PFSK-1 (cell line): ENCODE measurements around the gene KLF2.

Experiments
- FOXP2 ChIP-seq: optimal IDR thresholded peaks from 2 replicates; pipeline ENCODE3; 2011; ENCODE audit warnings: borderline replicate concordance, control low read depth, inconsistent platforms; ENCODE audit not compliant: insufficient read depth; ENCODE audit errors: extremely low read length, extremely low read depth
- POLR2AphosphoS5 ChIP-seq: IDR thresholded peaks from 2 replicates; pipeline ENCODE4 v1.6.1; 2012; ENCODE audit warnings: low read depth, mild to moderate bottlenecking, control low read depth, low read length, moderate library complexity
- SIN3A ChIP-seq: IDR thresholded peaks from 2 replicates; pipeline ENCODE4 v1.6.1; 2012; ENCODE audit warnings: mild to moderate bottlenecking, low read length, moderate library complexity, borderline replicate concordance; ENCODE audit not compliant: insufficient read depth
- TAF1 ChIP-seq: IDR thresholded peaks from 2 replicates; pipeline ENCODE4 v1.6.1; 2012; ENCODE audit warnings: low read length, control low read depth, borderline replicate concordance; ENCODE audit not compliant: insufficient read depth
- TF ChIP-seq, protein P1 (sequence below), 2 experiments: IDR thresholded peaks; 2 replicates each; pipeline versions ENCODE4 v1.6.1 to v1.8.0; 2011 to 2012; ENCODE audit warnings: low read depth in 2 of 2, low read length in 2 of 2, control low read depth in 1 of 2, inconsistent platforms in 1 of 2, mild to moderate bottlenecking in 1 of 2, moderate library complexity in 1 of 2; ENCODE audit not compliant: insufficient read depth in 1 of 2

The KLF2 gene

DNA sequence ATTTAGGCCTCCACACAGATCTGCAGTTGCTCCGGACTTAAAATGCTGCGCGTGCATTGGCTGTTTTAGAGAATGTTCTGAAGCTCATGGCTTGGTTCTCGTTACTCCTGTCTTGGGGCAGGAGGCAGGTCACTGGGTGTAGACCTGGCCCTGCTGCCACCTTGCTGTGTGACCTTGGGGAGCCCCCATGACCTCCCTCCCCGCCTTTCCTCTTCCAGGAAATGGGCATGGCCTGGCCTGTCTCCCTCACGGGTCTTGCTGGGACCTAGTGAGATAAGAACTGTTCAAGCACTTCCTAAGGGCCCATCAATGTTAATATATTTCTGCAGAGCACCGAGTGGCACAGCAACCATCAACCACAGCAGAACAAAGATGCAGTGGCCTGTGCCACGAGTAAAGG, 49.4 kb downstream of the KLF2 start:
- TF ChIP-seq SIN3A (no peak), TAF1 (no peak), FOXP2 (no peak), POLR2AphosphoS5 (no peak)
- TF ChIP-seq, protein P1, sequence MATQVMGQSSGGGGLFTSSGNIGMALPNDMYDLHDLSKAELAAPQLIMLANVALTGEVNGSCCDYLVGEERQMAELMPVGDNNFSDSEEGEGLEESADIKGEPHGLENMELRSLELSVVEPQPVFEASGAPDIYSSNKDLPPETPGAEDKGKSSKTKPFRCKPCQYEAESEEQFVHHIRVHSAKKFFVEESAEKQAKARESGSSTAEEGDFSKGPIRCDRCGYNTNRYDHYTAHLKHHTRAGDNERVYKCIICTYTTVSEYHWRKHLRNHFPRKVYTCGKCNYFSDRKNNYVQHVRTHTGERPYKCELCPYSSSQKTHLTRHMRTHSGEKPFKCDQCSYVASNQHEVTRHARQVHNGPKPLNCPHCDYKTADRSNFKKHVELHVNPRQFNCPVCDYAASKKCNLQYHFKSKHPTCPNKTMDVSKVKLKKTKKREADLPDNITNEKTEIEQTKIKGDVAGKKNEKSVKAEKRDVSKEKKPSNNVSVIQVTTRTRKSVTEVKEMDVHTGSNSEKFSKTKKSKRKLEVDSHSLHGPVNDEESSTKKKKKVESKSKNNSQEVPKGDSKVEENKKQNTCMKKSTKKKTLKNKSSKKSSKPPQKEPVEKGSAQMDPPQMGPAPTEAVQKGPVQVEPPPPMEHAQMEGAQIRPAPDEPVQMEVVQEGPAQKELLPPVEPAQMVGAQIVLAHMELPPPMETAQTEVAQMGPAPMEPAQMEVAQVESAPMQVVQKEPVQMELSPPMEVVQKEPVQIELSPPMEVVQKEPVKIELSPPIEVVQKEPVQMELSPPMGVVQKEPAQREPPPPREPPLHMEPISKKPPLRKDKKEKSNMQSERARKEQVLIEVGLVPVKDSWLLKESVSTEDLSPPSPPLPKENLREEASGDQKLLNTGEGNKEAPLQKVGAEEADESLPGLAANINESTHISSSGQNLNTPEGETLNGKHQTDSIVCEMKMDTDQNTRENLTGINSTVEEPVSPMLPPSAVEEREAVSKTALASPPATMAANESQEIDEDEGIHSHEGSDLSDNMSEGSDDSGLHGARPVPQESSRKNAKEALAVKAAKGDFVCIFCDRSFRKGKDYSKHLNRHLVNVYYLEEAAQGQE (IDR thresholded peaks at IDR 0.05; ENCODE audit: insufficient read depth in 1 of 2, low read depth in 2 of 2, low read length in 2 of 2), result no peak

DNA sequence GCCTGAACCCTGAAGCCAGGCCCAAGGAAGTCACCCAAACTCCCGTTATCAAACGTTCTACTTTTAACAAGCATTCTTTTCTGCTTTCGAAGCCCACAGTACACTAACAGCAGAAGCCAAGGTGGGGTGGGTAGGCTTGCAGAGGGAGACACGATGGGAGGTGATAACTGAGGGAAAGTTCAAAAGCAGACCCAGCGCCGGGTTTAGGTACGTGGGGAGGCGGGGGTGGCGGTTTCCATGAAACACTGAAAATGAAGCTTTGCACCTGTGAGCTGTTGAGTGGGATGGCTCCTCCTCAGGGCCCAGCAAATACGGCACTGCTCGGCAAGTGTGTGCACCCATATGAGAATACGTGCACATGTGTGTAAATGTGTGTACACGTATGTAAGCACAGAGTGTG, 49.8 kb downstream of the KLF2 start:
- TF ChIP-seq FOXP2 (no peak), POLR2AphosphoS5 (no peak), TAF1 (no peak), SIN3A (no peak)
- TF ChIP-seq, protein P1 (IDR thresholded peaks at IDR 0.05; ENCODE audit: insufficient read depth in 1 of 2, low read depth in 2 of 2, low read length in 2 of 2), result no peak

DNA sequence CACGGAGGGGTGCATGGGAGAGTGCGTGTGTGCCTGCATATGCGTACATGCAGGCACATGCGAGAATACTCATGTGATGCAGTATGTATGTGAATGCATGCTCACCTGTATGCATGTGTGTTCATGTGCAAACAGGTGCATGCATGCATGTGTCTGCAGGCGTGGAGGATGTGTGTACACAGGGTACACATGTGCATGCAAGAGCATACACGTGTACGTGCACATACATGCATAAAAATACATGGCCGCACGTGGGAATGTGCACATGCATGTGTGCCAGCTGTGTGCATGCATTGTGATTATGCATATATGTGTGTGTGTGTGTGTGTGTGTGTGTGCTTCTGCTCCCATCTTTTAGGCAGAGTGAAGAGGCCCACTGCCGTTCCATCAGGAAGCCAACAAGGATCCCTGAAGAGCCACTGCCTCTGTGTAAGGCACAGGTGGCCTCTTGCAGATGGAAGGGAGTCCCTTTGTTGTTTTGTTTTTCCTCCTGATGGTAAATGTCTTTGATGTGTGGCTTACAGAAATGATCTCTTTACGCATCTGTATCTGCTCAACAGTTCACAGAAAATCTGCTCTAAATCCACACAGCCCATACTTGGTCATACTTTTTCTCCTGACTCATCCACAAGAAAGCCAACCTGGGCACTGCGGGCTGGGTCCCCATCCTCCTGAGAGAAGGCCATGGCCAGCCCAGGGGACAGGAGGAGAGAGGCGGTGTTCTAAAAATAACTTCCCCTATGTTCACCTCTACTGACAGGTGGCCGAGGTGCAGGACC, 50.7 kb downstream of the KLF2 start:
- TF ChIP-seq TAF1 (no peak), POLR2AphosphoS5 (no peak), FOXP2 (no peak), SIN3A (no peak)
- TF ChIP-seq, protein P1 (IDR thresholded peaks at IDR 0.05; ENCODE audit: insufficient read depth in 1 of 2, low read depth in 2 of 2, low read length in 2 of 2), result no peak

DNA sequence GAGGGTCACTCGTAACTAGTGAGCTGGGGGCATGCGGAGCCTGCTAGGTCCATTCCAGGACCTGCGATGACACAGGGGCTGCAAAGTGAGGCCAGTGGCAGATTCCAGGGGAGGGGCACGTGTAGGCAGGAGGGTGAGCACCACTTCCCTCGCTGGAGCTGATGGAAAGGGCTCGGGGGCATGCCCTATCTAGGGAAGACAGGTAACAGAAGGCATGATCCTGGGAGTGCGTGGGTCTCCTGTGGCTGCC, 51.2 kb downstream of the KLF2 start:
- TF ChIP-seq FOXP2, result no peak
- no peak for TF ChIP-seq POLR2AphosphoS5
- no peak for TF ChIP-seq TAF1

DNA sequence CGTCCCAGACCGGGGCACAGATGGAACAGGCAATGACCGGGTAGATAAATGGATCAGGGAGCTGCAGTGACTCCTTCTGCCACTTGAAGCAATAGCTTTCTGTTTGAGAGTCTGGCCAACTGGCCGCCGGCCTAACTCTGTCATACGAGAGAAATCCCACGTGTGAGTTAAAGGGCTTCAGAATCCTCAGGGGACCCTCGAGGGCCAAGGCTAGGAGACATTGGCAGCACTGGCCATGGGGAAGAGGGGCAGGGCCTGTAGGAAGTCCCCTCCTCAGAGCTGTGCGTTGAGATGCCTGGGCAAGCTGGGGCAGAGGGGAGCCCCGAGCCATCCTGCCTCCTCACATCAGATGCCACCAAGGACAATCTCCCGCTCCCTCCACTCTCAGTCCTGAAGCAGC, 51.6 kb downstream of the KLF2 start:
- TF ChIP-seq POLR2AphosphoS5 (no peak), FOXP2 (no peak), SIN3A (no peak), TAF1 (no peak)
- TF ChIP-seq, protein P1 (IDR thresholded peaks at IDR 0.05; ENCODE audit: insufficient read depth in 1 of 2, low read depth in 2 of 2, low read length in 2 of 2), result no peak

DNA sequence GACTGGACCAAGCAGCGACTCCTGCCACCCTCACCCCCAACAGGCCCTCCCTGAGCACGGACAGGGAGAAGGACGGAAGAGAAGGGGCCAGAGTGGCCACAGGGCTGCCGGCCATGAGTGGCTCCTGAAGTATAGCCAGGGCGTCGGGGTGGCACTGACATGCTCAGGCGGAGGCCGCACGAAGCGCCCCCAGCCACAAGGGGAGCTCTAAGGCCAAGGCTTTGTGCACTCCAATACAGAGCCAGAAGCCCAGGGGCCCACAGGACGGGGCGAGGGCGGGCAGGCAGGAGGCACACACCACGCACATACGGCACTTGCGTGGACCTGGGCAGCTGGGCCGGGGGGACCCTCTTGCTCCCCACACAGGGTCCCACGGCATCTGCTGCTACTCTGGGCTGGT, 52.0 kb downstream of the KLF2 start:
- TF ChIP-seq, protein P1 (IDR thresholded peaks at IDR 0.05; ENCODE audit: insufficient read depth in 1 of 2, low read depth in 2 of 2, low read length in 2 of 2), result no peak
- TF ChIP-seq POLR2AphosphoS5, result no peak
- TF ChIP-seq SIN3A, result no peak
- TF ChIP-seq TAF1, result no peak
- TF ChIP-seq FOXP2, result no peak
